K562 (cell line): ENCODE results near the gene TLR8. TPM values are rescaled to one million over a fixed set of nuclear protein-coding genes. Genes with fewer than 3 reads are reported as not detected.
A peak's percentile ranks its signal among the peaks of the same experiment; 100 is the strongest.

Source experiments
- AFF4 ChIP-seq: sonication (generic); formaldehyde crosslinking; IDR thresholded peaks from 2 replicates; pipeline ENCODE4 v1.8.0; 2023; ENCODE audit warnings: mild to moderate bottlenecking, missing genetic modification reagents
- CXXC5 ChIP-seq: fragments of 250-450 bp; sonication (Bioruptor Pico); IDR thresholded peaks from 2 replicates; pipeline ENCODE4 v1.8.0; 2022; ENCODE audit warnings: inconsistent platforms, mild to moderate bottlenecking, moderate library complexity
- ETV1 ChIP-seq: fragments of 450-650 bp; conservative IDR thresholded peaks from 2 replicates; pipeline ENCODE4 v1.6.1; 2016; ENCODE audit warnings: missing genetic modification characterization, control low read depth, low read depth, missing compliant biosample characterization
- ETV5 ChIP-seq: sonication (generic); formaldehyde crosslinking; IDR thresholded peaks from 2 replicates; pipeline ENCODE4 v1.4.0; 2020; ENCODE audit warnings: low read depth, mild to moderate bottlenecking, missing genetic modification reagents
- MCM5 ChIP-seq: fragments of 450-650 bp; IDR thresholded peaks from 2 replicates; pipeline ENCODE4 v1.6.1; 2016; ENCODE audit warnings: low read depth
- MTF1 ChIP-seq: fragments of 250-450 bp; sonication (Bioruptor Pico); IDR thresholded peaks from 2 replicates; pipeline ENCODE4 v1.9.0; 2021; ENCODE audit warnings: moderate library complexity, mild to moderate bottlenecking, inconsistent platforms, borderline replicate concordance
- RBM15 ChIP-seq: fragments of 200-400 bp; formaldehyde crosslinking; IDR thresholded peaks from 2 replicates; pipeline ENCODE4 v1.6.1; 2018; ENCODE audit warnings: mild to moderate bottlenecking, low read length, moderate library complexity; ENCODE audit not compliant: insufficient read depth
- SAP30 ChIP-seq: fragments of 200-600 bp; sonication (generic); IDR thresholded peaks from 2 replicates; pipeline ENCODE4 v1.6.1; 2012; ENCODE audit warnings: borderline replicate concordance, low read depth, mild to moderate bottlenecking, moderate library complexity, low read length, control low read depth, inconsistent platforms; ENCODE audit not compliant: insufficient read depth, poor library complexity, severe bottlenecking
- SMAD2 ChIP-seq: fragments of 150-350 bp; IDR thresholded peaks from 2 replicates; pipeline ENCODE4 v1.6.1; 2014; ENCODE audit warnings: low read depth, mild to moderate bottlenecking, low read length
- SMARCE1 ChIP-seq: fragments of 450-650 bp; IDR thresholded peaks from 2 replicates; pipeline ENCODE4 v1.7.1; 2016; ENCODE audit warnings: mild to moderate bottlenecking
- TAF1 ChIP-seq: IDR thresholded peaks from 2 replicates; pipeline ENCODE4 v1.6.1; 2011; ENCODE audit warnings: mild to moderate bottlenecking, low read length, moderate library complexity; ENCODE audit not compliant: insufficient read depth, control insufficient read depth, severe bottlenecking; ENCODE audit errors: extremely low read depth
- TBP ChIP-seq: optimal IDR thresholded peaks from 2 replicates; pipeline ENCODE3; 2011; ENCODE audit warnings: low read depth, low read length, improper control_type of control experiment
- TCF7L2 ChIP-seq: fragments of 150-350 bp; IDR thresholded peaks from 2 replicates; pipeline ENCODE4 v1.6.1; 2016; ENCODE audit warnings: low read depth, mild to moderate bottlenecking, low read length, moderate library complexity
- TEAD1 ChIP-seq, 2 experiments: fragments of 450-650 bp in 1 of 2; sonication (generic) in 1 of 2; formaldehyde crosslinking; IDR thresholded peaks; 2 replicates each; pipeline versions ENCODE4 v1.4.0 to v1.8.0; 2020 to 2022; ENCODE audit warnings: mild to moderate bottlenecking in 2 of 2, missing genetic modification reagents in 1 of 2
- THRAP3 ChIP-seq: fragments of 450-650 bp; IDR thresholded peaks from 2 replicates; pipeline ENCODE4 v1.6.1; 2016; ENCODE audit warnings: mild to moderate bottlenecking, inconsistent platforms, borderline replicate concordance
- ZKSCAN1 ChIP-seq: fragments of 150-350 bp; IDR thresholded peaks from 2 replicates; pipeline ENCODE4 v1.6.1; 2016; ENCODE audit warnings: low read depth, low read length
- ZNF121 ChIP-seq: sonication (generic); formaldehyde crosslinking; conservative IDR thresholded peaks from 2 replicates; pipeline ENCODE4 v1.8.0; 2022; ENCODE audit warnings: missing genetic modification reagents
- ZNF280B ChIP-seq: fragments of 250-450 bp; sonication (Bioruptor Pico); IDR thresholded peaks from 2 replicates; pipeline ENCODE4 v1.5.1; 2021; ENCODE audit warnings: mild to moderate bottlenecking
- ZNF589 ChIP-seq: fragments of 200-800 bp; sonication (Bioruptor generic); IDR thresholded peaks from 2 replicates; pipeline ENCODE4 v1.6.1; 2016; ENCODE audit warnings: low read depth, missing genetic modification characterization, missing compliant biosample characterization
- ZNF75A ChIP-seq: fragments of 450-650 bp; formaldehyde crosslinking; IDR thresholded peaks from 2 replicates; pipeline ENCODE4 v1.4.0; 2020; ENCODE audit warnings: mild to moderate bottlenecking
- polyA plus RNA-seq, 8 experiments: library from polyadenylated mRNA; depleted of rRNA in 4 of 8; stranded (reverse) in 5 of 8; unstranded in 3 of 8; fragments of >200 nt; fragmentation: Nextera tagmentation in 2 of 8; fragmentation: Illumina TruSeq in 1 of 8; extraction: Ambion mirVana in 2 of 8; extraction: Trizol in 1 of 8; gene quantifications; 2 replicates each; pipeline versions ENCODE4 v1.2.1 to v1.2.3, GENCODE V29; 2011 to 2014; ENCODE audit warnings: inconsistent platforms in 1 of 8, missing spikeins in 1 of 8
- total RNA-seq, 7 experiments: library from RNA; depleted of rRNA in 6 of 7; stranded (reverse); fragments of >200 nt in 6 of 7; fragmentation: Illumina TruSeq in 2 of 7; extraction: Trizol in 2 of 7; gene quantifications; 2 replicates each; pipeline versions ENCODE4 v1.2.1 to v1.2.3, GENCODE V29; 2011 to 2021; ENCODE audit warnings: low replicate concordance in 1 of 7
- TF ChIP-seq, protein P1 (sequence below): IDR thresholded peaks from 2 replicates; pipeline ENCODE4 v1.6.1; 2016; ENCODE audit warnings: missing genetic modification characterization, missing compliant biosample characterization

The TLR8 gene
- total and polyA plus RNA-seq, 9 of the 15 experiments (the other 6 are each of a cell fraction or from before 2014, with no cell fraction given): not detected

DNA sequence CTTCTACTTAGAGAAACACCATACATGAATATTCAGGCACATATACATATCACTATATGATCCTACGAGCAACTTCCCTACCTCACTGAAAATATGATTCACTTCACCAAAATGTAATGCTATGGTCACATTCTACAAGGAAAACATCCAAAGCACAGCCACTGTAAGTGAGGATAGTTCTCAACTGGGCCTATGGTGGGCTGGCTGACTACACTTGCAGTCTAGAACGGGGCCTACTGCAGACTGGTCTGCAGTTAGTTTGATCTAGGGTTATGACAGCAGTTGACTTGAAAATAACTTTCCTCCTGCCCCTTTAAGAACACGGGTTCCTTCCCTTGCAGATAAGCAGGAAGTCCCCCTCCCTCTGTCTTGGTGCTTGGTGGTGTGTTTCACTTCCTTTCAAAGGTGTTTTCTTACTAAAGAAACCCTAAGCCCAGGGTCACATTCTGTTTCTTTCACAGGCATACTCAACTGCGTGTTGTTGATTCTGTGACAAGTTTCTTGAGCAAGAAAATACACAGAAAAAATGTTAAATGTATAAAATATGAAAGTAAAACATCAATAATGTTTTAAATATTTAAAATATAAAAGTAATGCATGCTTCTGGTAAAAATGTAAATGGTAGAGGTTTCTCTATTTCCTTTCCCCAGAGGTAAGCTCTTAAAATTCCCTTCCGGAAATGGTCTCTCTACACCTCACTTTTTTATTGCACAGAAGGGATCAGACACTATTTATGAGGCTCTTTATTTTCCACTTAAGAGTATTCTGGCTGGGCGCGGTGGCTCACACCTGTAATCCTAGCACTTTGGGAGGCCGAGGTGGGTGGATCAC is 50.5 kb downstream of the TLR8 start (continued):
- TF ChIP-seq SAP30 (no peak), ZNF589 (no peak), SMAD2 (no peak), ZNF121 (CRISPR knock-in tag) (no peak), ZKSCAN1 (no peak), ZNF75A (CRISPR knock-in tag) (no peak), TEAD1 (CRISPR knock-in tag; IDR thresholded peaks at IDR 0.05) (0 out of 4 replicates have a peak, but pooled peaks of 1 of the 2 experiments have one; percentile 6), TCF7L2 (no peak), MCM5 (no peak), ZNF280B (CRISPR knock-in tag) (no peak), CXXC5 (CRISPR knock-in tag) (no peak), MTF1 (CRISPR knock-in tag) (no peak), ETV1 (peak; percentile 82), THRAP3 (no peak), SMARCE1 (no peak), AFF4 (CRISPR knock-in tag) (peak; percentile 6; the same call in 1 of the 2 replicates), TAF1 (peak; percentile 25), RBM15 (no peak), ETV5 (CRISPR knock-in tag) (0 out of 2 replicates have a peak, but pooled peaks have one; percentile 29), TBP (peak; percentile 21)
- TF ChIP-seq, protein P1, sequence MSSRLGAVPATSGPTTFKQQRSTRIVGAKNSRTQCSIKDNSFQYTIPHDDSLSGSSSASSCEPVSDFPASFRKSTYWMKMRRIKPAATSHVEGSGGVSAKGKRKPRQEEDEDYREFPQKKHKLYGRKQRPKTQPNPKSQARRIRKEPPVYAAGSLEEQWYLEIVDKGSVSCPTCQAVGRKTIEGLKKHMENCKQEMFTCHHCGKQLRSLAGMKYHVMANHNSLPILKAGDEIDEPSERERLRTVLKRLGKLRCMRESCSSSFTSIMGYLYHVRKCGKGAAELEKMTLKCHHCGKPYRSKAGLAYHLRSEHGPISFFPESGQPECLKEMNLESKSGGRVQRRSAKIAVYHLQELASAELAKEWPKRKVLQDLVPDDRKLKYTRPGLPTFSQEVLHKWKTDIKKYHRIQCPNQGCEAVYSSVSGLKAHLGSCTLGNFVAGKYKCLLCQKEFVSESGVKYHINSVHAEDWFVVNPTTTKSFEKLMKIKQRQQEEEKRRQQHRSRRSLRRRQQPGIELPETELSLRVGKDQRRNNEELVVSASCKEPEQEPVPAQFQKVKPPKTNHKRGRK (tag): no peak
